GM12875 (cell line): ENCODE measurements around the gene AGL.

Experiments used
- H3K4me3 ChIP-seq: one replicate; pipeline ENCODE4 v1.5.1; 2011; ENCODE audit warnings: low read depth, low read length, control low read depth
- TF ChIP-seq, protein P1 (sequence below): IDR thresholded peaks from 2 replicates; pipeline ENCODE4 v1.5.1; 2011; ENCODE audit warnings: low read depth, mild to moderate bottlenecking, control low read depth, inconsistent platforms, low read length, moderate library complexity, borderline replicate concordance; ENCODE audit not compliant: insufficient read depth

The AGL gene

DNA sequence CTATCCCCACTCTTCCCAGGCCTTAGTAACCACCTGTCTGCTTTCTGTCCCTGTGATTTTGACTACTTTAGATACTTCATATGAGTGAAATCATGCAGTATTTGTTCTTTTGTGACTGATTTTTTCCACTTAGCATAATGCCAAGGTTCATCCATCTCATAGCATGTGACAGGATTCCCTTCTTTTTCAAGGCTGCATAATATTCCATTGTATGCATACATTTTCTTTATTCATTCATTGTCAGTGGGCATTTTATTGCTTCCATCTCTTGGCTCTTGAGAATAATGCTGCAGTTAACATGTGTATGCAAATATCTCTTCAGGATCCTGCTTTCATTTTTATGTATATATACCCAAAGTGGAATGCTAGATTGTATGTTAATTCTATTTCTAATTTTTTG, 56.4 kb downstream of the AGL start:
- H3K4me3 ChIP-seq = no peak overlapping the region
- TF ChIP-seq, protein P1, sequence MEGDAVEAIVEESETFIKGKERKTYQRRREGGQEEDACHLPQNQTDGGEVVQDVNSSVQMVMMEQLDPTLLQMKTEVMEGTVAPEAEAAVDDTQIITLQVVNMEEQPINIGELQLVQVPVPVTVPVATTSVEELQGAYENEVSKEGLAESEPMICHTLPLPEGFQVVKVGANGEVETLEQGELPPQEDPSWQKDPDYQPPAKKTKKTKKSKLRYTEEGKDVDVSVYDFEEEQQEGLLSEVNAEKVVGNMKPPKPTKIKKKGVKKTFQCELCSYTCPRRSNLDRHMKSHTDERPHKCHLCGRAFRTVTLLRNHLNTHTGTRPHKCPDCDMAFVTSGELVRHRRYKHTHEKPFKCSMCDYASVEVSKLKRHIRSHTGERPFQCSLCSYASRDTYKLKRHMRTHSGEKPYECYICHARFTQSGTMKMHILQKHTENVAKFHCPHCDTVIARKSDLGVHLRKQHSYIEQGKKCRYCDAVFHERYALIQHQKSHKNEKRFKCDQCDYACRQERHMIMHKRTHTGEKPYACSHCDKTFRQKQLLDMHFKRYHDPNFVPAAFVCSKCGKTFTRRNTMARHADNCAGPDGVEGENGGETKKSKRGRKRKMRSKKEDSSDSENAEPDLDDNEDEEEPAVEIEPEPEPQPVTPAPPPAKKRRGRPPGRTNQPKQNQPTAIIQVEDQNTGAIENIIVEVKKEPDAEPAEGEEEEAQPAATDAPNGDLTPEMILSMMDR = no peak

DNA sequence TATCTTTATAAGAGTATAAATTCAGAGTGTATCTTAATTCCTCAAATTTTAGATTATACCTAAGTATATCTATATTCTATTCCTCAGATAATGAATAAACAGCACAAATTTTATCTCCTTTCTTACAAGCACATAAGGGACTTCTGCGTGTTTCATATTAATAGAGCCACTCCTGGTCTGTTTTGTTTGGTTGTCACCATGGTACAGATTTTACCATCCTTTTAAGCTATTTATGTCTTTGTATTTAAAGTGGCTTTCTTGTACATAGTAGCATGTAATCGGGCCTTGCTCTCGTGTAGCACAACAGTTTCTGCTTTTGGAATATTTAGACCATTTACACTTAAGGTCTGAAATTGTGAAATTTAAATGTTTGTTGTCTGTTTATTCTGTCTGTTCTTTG, 67.1 kb downstream of the AGL start:
- no peak overlapping the region for H3K4me3 ChIP-seq
- TF ChIP-seq, protein P1 = no peak

DNA sequence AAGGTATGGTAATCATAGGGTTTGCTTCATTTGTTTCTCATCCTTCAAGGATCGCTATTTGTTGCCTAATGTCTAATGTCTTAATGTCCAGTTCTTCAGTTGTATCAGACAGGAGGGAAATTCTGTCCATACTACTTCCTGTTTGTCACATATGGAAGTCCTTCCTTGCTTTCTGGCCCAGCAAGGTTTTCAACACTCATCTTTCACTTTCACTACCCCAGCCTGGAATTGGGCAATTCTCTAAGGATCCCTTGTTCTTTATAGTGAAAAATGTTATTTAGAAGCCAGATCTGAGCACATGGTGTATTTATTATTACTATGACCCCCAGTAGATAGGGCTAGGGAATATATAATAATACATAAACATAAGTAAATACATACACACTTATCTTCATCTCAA, 69.1 kb downstream of the AGL start:
- TF ChIP-seq, protein P1 = no peak
- no peak overlapping the region for H3K4me3 ChIP-seq

DNA sequence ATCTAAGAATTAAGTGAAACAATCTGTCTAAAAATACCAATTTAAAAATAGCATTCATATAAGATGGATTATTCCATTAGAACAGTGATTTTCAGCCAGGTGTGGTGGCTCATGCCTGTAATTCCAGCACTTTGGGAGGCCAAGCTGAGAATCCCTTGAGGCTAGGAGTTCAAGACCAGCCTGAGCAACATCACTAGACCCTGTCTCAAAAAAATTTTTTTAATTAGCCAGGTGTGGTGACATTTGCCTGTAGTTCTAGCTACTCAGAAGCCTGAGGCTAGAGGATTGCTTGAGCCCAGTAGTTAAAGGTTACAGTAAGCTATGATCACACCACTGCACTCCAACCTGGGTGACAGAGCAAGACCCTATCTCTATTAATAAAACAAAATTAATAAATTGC, 84.6 kb downstream of the AGL start:
- no peak overlapping the region for H3K4me3 ChIP-seq
- TF ChIP-seq, protein P1 = no peak

GRCh38 chr1:99935534-99935933, 85.4 kb downstream of the AGL start:
- H3K4me3 ChIP-seq = no peak overlapping the region
- TF ChIP-seq, protein P1 = no peak

DNA sequence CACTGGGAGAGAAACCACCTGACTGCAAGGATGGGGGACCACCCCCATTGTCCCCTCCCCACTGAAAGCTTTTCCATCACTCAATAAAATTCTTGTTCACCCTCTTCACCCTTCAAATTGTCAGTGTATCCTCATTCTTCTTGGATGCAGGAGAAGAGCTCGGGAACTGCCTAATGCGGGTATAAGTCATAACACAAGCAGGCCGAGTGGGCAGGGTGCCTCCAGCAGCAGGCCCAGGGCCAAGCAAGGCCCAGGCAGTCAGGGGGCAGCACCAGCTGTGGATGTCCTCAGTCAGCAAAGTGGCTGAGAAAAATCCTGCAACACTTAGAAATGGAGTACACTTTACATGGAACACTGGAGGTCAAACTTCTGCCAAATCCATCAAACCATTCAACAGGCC, 85.9 kb downstream of the AGL start:
- TF ChIP-seq, protein P1 = no peak
- H3K4me3 ChIP-seq = no peak overlapping the region

DNA sequence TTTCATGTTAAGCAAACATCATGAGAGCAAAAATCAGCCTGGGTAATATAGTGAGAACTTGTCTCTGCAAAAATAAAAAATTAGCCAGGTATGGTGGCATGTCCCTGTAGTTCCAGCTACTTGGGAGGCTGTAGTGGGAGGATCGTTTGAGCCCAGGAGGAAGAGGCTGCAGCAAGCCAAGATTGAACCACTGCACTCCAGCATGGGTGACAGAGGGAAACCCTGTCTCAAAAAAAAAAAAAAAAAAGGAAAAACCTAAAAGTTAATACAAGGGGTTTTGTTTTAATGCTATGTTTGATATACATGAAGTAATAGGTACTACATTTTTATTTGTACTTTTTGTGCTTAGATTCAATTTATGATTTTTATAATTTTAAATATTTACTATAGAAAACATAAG, 92.6 kb downstream of the AGL start:
- H3K4me3 ChIP-seq = no peak overlapping the region
- TF ChIP-seq, protein P1 = no peak
